ENCODE data around the gene TIMELESS.

DNA sequence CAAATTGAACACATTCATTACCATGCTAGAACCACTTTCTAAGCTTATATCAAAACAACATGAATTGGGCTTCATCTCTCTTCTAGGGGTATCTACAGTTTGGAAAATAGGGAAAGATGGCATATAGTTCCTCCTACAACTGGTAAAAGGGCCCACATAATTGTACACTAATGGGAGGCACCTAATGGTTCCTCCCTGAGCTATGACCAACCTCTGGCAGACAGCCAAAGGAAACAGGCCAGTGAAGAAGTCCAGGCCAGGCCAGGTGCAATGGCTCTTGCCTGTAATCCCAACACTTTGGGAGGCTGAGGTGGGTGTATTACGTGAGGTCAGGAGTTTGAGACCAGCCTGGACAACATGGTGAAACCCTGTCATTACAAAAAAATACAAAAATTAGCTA is 63.4 kb downstream of the TIMELESS start:
- TF ChIP-seq, protein P1, sequence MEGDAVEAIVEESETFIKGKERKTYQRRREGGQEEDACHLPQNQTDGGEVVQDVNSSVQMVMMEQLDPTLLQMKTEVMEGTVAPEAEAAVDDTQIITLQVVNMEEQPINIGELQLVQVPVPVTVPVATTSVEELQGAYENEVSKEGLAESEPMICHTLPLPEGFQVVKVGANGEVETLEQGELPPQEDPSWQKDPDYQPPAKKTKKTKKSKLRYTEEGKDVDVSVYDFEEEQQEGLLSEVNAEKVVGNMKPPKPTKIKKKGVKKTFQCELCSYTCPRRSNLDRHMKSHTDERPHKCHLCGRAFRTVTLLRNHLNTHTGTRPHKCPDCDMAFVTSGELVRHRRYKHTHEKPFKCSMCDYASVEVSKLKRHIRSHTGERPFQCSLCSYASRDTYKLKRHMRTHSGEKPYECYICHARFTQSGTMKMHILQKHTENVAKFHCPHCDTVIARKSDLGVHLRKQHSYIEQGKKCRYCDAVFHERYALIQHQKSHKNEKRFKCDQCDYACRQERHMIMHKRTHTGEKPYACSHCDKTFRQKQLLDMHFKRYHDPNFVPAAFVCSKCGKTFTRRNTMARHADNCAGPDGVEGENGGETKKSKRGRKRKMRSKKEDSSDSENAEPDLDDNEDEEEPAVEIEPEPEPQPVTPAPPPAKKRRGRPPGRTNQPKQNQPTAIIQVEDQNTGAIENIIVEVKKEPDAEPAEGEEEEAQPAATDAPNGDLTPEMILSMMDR (IDR thresholded peaks at IDR 0.05 in 2 of 3, conservative IDR thresholded peaks at IDR 0.05 in 1 of 3; ENCODE audit: borderline replicate concordance in 1 of 3, insufficient read depth in 1 of 3, low read depth in 2 of 3, low read length in 2 of 3): no peak
- TF ChIP-seq EZH2 (IDR thresholded peaks at IDR 0.05): no peak
- no peak for TF ChIP-seq POLR2AphosphoS5 (IDR thresholded peaks at IDR 0.05; ENCODE audit: low read depth, low read length)
- TF ChIP-seq, protein P2, sequence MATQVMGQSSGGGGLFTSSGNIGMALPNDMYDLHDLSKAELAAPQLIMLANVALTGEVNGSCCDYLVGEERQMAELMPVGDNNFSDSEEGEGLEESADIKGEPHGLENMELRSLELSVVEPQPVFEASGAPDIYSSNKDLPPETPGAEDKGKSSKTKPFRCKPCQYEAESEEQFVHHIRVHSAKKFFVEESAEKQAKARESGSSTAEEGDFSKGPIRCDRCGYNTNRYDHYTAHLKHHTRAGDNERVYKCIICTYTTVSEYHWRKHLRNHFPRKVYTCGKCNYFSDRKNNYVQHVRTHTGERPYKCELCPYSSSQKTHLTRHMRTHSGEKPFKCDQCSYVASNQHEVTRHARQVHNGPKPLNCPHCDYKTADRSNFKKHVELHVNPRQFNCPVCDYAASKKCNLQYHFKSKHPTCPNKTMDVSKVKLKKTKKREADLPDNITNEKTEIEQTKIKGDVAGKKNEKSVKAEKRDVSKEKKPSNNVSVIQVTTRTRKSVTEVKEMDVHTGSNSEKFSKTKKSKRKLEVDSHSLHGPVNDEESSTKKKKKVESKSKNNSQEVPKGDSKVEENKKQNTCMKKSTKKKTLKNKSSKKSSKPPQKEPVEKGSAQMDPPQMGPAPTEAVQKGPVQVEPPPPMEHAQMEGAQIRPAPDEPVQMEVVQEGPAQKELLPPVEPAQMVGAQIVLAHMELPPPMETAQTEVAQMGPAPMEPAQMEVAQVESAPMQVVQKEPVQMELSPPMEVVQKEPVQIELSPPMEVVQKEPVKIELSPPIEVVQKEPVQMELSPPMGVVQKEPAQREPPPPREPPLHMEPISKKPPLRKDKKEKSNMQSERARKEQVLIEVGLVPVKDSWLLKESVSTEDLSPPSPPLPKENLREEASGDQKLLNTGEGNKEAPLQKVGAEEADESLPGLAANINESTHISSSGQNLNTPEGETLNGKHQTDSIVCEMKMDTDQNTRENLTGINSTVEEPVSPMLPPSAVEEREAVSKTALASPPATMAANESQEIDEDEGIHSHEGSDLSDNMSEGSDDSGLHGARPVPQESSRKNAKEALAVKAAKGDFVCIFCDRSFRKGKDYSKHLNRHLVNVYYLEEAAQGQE (IDR thresholded peaks at IDR 0.05; ENCODE audit: low read depth): no peak
- TF ChIP-seq, protein P3, sequence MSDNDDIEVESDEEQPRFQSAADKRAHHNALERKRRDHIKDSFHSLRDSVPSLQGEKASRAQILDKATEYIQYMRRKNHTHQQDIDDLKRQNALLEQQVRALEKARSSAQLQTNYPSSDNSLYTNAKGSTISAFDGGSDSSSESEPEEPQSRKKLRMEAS (IDR thresholded peaks at IDR 0.05): no peak

Data from HCT116 (cell line).